Chondrocyte (in vitro differentiated cells): ENCODE results near the gene SOBP. TPM values are rescaled to one million over a fixed set of nuclear protein-coding genes. Genes with fewer than 3 reads are reported as not detected.
"Not testable (repeated sequence)": the region's sequence is repeated elsewhere in the genome, so short reads cannot be mapped to it uniquely, and the experiment has no call there.

Experiments
- DNase-seq: peaks from one replicate; pipeline ENCODE4 v3.0.0; 2021; ENCODE audit warnings: mixed read lengths, low spot score
- H3K27ac Mint-ChIP-seq: one replicate; pipeline ENCODE4 v1.8.0; 2021; ENCODE audit warnings: mild to moderate bottlenecking, moderate library complexity, mixed read lengths; ENCODE audit not compliant: unreplicated experiment
- H3K27me3 Mint-ChIP-seq: 2 replicates; pipeline ENCODE4 v1.8.0; 2021; ENCODE audit warnings: low read depth, mixed read lengths
- H3K36me3 Mint-ChIP-seq: 2 replicates; pipeline ENCODE4 v1.8.0; 2021; ENCODE audit warnings: low read depth, mixed read lengths
- H3K4me1 Mint-ChIP-seq: 2 replicates; pipeline ENCODE4 v1.8.0; 2021; ENCODE audit warnings: low read depth, mild to moderate bottlenecking, mixed read lengths
- H3K4me3 Mint-ChIP-seq: one replicate; pipeline ENCODE4 v1.8.0; 2021; ENCODE audit warnings: mild to moderate bottlenecking, moderate library complexity, mixed read lengths; ENCODE audit not compliant: unreplicated experiment
- H3K9me3 Mint-ChIP-seq: 2 replicates; pipeline ENCODE4 v1.8.0; 2021; ENCODE audit warnings: low read depth, mixed read lengths
- total RNA-seq: library from RNA; stranded (reverse); gene quantifications from 3 replicates; pipeline ENCODE4 v1.2.1, GENCODE V29; 2021
- TF ChIP-seq, protein P1 (sequence below): fragments of 200-600 bp; sonication (generic); IDR thresholded peaks from 2 replicates; pipeline ENCODE4 v1.5.0; 2021; ENCODE audit warnings: antibody characterized with exemption, mild to moderate bottlenecking, moderate library complexity

Gene SOBP
- total RNA-seq, 1 donor from 2014 or later, result 6.6 TPM

DNA sequence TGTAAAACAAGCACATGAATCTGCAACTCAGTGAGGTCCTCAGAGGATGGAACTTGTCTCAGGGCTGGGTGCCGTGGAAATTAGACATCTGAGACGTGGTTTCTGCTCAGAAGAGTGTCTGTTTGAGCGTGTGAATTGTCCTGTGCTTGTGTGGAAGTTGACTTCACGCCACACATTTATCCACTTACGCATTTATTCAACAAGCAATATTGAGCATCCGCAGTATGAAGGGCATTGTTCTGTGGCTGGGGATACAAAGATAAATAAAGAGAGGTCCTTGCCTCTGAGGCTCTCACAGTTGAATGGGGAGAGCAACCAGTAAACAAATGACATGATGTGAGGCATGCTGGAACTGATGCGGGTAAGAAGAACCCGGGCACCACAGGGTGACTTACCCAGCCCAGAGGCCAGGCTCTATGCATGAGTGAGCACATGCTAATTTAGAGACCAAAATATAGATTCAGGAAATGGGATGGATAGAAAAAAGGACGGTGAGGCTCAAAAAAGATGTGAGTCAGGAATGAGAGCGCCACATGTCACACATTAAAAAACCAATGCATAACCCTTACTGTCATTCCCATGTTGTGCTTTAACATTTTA is 60.4 kb downstream of the SOBP start:
- H3K9me3 Mint-ChIP-seq, result no peaks in the 10 kb centered on the region
- no peaks in the 10 kb centered on the region for H3K27me3 Mint-ChIP-seq
- peaks cover 4% of the 10 kb centered on the region for H3K4me1 Mint-ChIP-seq
- TF ChIP-seq, protein P1, sequence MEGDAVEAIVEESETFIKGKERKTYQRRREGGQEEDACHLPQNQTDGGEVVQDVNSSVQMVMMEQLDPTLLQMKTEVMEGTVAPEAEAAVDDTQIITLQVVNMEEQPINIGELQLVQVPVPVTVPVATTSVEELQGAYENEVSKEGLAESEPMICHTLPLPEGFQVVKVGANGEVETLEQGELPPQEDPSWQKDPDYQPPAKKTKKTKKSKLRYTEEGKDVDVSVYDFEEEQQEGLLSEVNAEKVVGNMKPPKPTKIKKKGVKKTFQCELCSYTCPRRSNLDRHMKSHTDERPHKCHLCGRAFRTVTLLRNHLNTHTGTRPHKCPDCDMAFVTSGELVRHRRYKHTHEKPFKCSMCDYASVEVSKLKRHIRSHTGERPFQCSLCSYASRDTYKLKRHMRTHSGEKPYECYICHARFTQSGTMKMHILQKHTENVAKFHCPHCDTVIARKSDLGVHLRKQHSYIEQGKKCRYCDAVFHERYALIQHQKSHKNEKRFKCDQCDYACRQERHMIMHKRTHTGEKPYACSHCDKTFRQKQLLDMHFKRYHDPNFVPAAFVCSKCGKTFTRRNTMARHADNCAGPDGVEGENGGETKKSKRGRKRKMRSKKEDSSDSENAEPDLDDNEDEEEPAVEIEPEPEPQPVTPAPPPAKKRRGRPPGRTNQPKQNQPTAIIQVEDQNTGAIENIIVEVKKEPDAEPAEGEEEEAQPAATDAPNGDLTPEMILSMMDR, result no peak
- H3K27ac Mint-ChIP-seq, result no peak overlapping the region
- no peak overlapping the region for H3K4me3 Mint-ChIP-seq
- peaks cover 6% of the 10 kb centered on the region for H3K36me3 Mint-ChIP-seq
- no peak for DNase-seq

DNA sequence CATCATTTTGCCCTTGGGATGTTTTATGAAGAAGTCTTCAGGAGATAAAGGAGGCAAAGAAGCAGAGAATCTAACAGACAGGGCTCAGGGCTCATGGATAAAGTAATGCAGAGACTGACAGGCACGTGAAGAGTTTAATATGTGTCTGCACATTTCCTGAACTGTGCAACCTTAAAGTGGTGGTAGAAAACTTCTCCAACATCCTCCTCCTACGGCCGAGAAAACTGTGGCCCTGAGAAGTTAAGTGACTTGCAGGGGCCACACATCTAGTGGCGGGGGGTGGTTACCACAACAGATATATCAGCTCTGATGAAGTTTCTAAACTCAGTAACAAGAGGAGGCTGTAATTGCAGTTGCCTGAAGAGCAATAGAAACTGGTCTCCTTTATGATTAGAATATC is 61.0 kb downstream of the SOBP start:
- DNase-seq, result no peak
- Mint-ChIP-seq H3K36me3 (peaks cover 6% of the 10 kb centered on the region), H3K4me3 (no peak overlapping the region), H3K27ac (no peak overlapping the region), H3K9me3 (no peaks in the 10 kb centered on the region), H3K27me3 (no peaks in the 10 kb centered on the region), H3K4me1 (peaks cover 1% of the 10 kb centered on the region)
- TF ChIP-seq, protein P1, result no peak

DNA sequence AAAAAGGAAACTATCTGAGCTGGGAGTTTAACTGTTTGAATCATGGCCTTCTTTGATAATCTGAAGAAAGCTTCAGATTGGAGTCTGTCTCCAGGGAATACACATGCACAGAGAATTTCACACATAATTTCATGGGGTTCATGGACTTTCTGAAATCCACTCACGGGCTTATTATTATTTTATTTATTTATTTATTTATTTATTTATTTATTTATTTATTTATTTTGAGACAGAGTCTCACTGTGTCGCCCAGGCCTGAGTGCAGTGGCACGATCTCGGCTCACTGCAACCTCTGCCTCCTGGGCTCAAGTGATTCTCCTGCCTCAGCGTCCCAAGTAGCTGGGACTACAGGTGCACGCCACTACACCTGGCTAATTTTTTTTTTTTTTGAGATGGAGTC is 63.2 kb downstream of the SOBP start:
- DNase-seq, H3K4me1 Mint-ChIP-seq, H3K36me3 Mint-ChIP-seq, H3K9me3 Mint-ChIP-seq, H3K27ac Mint-ChIP-seq, H3K4me3 Mint-ChIP-seq, H3K27me3 Mint-ChIP-seq: not testable (repeated sequence)

DNA sequence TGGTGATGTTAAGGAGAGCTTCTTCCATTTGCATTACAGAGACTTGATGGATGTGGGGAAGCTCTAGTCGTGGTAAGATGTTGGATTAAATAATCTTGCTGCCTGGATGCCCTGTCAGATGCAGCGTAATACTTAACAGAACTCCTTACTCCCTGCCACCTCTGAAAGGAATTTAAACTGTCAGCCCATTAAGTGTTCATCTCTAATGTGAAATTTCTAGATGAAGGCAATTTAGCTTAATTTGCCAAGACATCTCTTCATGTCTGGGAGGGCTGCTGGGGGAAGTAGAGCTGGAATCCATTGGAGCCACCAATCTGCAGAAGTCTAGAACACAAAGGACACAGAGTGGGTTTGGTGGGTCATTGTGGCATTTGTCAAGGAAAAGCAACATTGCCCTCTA is 64.4 kb downstream of the SOBP start:
- no peak overlapping the region for H3K4me3 Mint-ChIP-seq
- H3K27me3 Mint-ChIP-seq, result no peaks in the 10 kb centered on the region
- peaks cover 8% of the 10 kb centered on the region for H3K36me3 Mint-ChIP-seq
- TF ChIP-seq, protein P1, result no peak
- H3K27ac Mint-ChIP-seq, result no peak overlapping the region
- no peaks in the 10 kb centered on the region for H3K9me3 Mint-ChIP-seq
- DNase-seq, result no peak
- H3K4me1 Mint-ChIP-seq, result no peaks in the 10 kb centered on the region

DNA sequence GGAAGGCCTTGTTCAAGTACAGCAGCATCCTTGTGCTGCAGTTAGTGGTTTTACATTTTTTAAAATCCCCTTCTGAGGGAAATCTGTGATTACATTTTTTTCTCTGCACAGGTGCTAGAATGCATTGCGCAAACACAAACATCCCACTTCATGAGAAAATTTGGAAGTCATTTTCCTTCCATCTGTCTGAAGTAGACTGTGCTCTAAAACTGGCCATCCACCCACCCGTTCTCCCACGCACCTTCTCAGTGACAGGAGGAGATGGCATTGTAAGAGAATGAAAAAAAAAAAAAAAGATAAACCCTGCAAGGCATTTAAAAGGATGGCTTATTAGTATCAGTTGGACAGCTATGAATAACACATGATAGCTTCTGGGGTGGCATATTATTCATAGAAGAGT is 65.0 kb downstream of the SOBP start:
- TF ChIP-seq, protein P1, result no peak
- H3K4me3 Mint-ChIP-seq, result no peak overlapping the region
- peaks cover 8% of the 10 kb centered on the region for H3K36me3 Mint-ChIP-seq
- DNase-seq, result no peak
- H3K27me3 Mint-ChIP-seq, result no peaks in the 10 kb centered on the region
- no peaks in the 10 kb centered on the region for H3K4me1 Mint-ChIP-seq
- H3K9me3 Mint-ChIP-seq, result no peaks in the 10 kb centered on the region
- H3K27ac Mint-ChIP-seq, result no peak overlapping the region

DNA sequence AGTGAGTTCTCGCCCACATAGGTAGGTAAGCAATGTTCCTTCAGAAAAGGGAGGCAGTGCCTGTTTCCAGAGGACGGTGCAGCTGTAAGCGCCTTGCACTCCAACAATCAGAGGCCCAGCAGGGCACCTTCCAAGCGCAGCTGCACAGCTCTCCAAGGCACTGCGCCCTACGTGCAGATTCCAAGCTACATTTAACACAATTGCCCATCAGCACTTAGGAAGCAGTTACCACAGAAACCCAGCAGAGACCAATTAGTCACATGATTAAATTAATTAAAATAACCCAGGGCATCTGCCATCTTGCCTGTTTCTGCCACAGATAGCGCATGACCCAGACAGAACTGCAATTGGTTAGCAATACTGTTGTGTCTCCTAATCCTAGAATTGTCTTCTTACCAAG is 65.5 kb downstream of the SOBP start:
- Mint-ChIP-seq H3K27ac (no peak overlapping the region), H3K4me1 (peaks cover 2% of the 10 kb centered on the region), H3K9me3 (no peaks in the 10 kb centered on the region), H3K4me3 (no peak overlapping the region), H3K36me3 (peaks cover 8% of the 10 kb centered on the region), H3K27me3 (no peaks in the 10 kb centered on the region)
- DNase-seq, result no peak
- TF ChIP-seq, protein P1, result no peak
